Activated naive CD4-positive, alpha-beta T cell treated with anti-CD3 and anti-CD28 coated beads, Interleukin-2, amount 50 U/mL, for 72 hours (primary cell): ENCODE data around the gene ARHGEF18. TPM values are rescaled to one million over a fixed set of nuclear protein-coding genes. Genes with fewer than 3 reads are reported as not detected.
A peak's percentile ranks its signal among the peaks of the same experiment; 100 is the strongest.

Experiments used
- ATAC-seq, 2 donors: fragments of 150-1000 bp; cut with Tn5 transposase; 2 replicates each; pipeline ENCODE4 v1.10.0; 2021; ENCODE audit warnings: mild to moderate bottlenecking in 2 of 2, moderate library complexity in 2 of 2
- DNase-seq, 2 donors: peaks; one replicate each; pipeline ENCODE4 v3.0.0; 2021 to 2022; ENCODE audit warnings: low spot score in 2 of 2
- H3K27ac Mint-ChIP-seq, 2 donors: one replicate each; pipeline ENCODE4 v1.8.0; 2022; ENCODE audit warnings: mild to moderate bottlenecking in 2 of 2, mixed read lengths in 2 of 2
- H3K36me3 Mint-ChIP-seq, 2 donors: one replicate each; pipeline ENCODE4 v1.8.0; 2022; ENCODE audit warnings: mixed read lengths in 2 of 2
- H3K9me3 Mint-ChIP-seq, 2 donors: one replicate each; pipeline ENCODE4 v1.8.0; 2022; ENCODE audit warnings: mixed read lengths in 2 of 2
- total RNA-seq, 2 donors: library from RNA; stranded (reverse); gene quantifications; one replicate each; pipeline ENCODE4 v1.2.3, GENCODE V29; 2022

ARHGEF18 gene
- total RNA-seq, 2 donors from 2014 or later: 30.1 to 36.0 TPM

DNA sequence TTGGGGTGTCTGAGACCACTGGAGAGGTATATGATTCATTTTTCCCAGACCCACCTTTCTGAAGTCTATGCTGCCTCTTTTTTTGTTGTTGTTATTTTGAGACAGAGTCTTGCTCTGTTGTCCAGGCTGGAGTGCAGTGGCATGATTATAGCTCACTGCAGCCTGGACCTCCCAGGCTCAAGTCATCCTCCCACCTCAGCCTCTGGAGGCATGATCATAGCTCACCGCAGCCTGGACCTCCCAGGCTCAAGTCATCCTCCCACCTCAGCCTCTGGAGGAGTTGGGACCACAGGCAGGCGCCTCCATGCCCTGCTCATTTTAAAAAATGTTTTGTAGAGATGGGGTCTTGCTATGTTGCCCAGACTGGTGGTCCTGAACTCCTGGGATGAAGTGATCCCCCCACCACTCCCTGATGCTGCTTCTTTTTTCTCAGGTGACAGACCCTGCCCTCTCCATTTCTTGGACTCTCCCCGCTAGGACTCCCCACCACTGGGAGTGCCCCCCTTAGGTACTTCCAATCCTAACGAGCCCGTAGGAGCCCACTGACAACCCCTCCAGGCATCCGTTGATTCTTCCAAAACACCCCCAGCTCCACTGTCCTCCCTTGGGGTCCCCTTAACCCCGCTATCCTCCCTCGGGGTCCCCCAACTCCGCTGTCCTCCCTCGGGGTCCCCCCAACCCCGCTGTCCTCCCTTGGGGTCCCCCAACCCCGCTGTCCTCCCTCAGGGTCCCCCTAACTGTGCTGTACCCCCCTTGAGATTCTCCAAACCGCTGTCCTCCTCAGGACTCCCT lies 45.4 kb downstream of the ARHGEF18 start:
- Mint-ChIP-seq H3K36me3 (no peaks in the 10 kb centered on the region), H3K27ac (peak overlapping the region; percentile 89 to 95), H3K9me3 (no peaks in the 10 kb centered on the region)
- ATAC-seq (no peak), DNase-seq (no peak)

DNA sequence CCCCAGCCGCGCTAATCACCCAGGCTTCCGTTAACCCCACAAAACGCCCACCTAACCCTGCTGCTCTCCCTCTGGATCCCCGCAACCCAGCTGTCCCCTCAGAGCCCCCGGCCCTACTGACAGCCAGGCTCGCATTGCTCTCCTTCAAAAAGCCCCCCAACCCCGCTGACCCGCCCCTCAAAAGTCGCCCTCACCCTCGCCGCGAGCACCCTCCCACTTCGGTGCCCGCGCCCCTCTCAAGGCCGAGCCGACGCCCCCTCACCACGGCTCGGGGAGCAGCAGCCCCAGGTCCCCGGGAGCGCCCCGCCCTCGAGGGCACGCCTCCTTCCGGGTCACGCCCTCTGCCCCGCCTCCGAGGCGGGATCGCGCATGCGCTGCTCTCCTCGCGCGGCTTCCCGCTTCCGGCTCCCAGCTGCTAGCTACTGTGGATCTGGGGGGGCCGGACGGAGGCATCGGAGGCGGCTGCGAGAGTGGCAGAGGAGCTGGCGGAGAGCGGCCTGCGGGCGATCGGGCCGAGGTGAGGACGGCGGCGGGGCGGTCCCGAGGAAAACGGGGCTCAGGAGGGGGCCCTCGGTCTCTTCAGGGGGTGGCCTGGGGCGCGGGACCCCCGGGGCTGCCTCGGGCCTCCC lies 46.1 kb downstream of the ARHGEF18 start:
- peak; percentile 93 to 96 for ATAC-seq
- peak overlapping the region; percentile 89 to 95 for H3K27ac Mint-ChIP-seq
- no peaks in the 10 kb centered on the region for H3K9me3 Mint-ChIP-seq
- DNase-seq: peak; percentile 95 to 96
- H3K36me3 Mint-ChIP-seq: no peaks in the 10 kb centered on the region

DNA sequence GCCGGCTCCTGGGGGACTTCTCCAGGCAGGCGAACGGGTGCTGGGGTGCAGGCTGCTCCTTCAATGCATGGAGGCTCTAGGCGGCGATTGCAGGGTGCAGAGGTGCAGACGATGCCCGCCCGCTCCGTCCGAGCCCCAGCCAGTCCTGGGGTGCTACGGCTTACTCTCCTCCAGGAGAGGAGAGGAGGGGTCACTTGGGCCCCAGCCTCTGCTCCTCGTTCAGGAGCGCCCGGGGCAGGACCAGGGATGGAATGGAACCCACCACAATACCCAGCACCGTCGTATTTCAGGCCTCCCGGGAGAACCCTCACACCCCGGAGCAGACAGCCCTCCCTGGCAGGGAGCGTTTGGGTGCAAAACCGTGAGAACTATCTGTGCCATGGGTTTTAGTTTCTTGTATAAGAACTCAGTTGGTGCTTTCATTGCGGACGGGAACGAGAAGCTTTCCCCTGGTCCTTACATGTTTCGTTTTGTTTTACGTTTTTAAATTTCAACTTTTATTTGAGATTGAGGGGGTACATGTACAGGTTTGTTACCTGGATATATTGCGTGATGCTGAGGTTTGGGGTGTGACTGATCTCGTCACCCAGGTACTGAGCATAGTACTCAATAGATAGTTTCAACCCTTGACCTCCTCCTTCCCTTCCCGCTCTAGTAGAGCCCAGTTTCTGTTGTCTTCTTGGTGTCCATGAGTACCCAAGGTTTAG lies 46.8 kb downstream of the ARHGEF18 start:
- H3K27ac Mint-ChIP-seq: peak overlapping the region; percentile 56 to 89
- DNase-seq (no peak), ATAC-seq (peak; percentile 53)
- H3K36me3 Mint-ChIP-seq: no peaks in the 10 kb centered on the region
- H3K9me3 Mint-ChIP-seq: no peaks in the 10 kb centered on the region

DNA sequence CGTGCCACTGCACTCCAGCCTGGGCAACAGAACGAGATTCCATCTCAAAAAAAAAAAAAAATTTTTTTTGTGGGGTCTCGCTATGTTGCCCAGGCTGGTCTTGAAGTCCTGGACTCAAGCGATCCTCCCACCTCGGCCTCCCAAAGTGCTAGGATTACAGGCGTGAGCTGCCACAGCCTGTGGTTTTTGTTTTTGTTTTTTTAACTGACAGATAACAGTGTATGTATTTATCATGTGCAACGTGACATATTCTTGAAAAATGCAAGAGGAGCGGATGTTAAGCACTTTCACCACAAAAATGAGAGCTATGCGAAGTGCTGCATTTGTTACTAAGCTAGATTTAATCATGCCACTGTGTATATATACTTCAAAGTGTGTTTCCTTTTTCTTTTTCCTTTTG lies 49.0 kb downstream of the ARHGEF18 start:
- Mint-ChIP-seq H3K36me3 (peaks cover 0 to 5% of the 10 kb centered on the region in 2 donors), H3K27ac (peak overlapping the region in 1 of 2 donors; percentile 48), H3K9me3 (no peaks in the 10 kb centered on the region)
- ATAC-seq: no peak
- no peak for DNase-seq

Other genes starting within 250 kb of the ARHGEF18 start
- 1 to 10 TPM; 3.6 TPM for gene INSR, start 54.5 kb upstream of the ARHGEF18 start, total RNA-seq
- under 1 TPM; 0.27 to 0.74 TPM for gene PEX11G, start 140.1 kb downstream of the ARHGEF18 start, total RNA-seq
- 10 to 100 TPM in 1 of 2 donors, under 1 TPM in 1; 0.59 to 11.1 TPM for gene ZNF358, start 167.2 kb downstream of the ARHGEF18 start, total RNA-seq
- 10 to 100 TPM; 10.3 to 11.0 TPM for gene MCOLN1, start 173.7 kb downstream of the ARHGEF18 start, total RNA-seq
- gene PNPLA6, start 186.8 kb downstream of the ARHGEF18 start, total RNA-seq: 100 to 1,000 TPM; 102 to 138 TPM
- under 1 TPM; 0.07 to 0.80 TPM for gene CAMSAP3, start 246.9 kb downstream of the ARHGEF18 start, total RNA-seq